Ureter (tissue), 1 donor: ENCODE measurements around the gene HBS1L. TPM values are rescaled to one million over a fixed set of nuclear protein-coding genes. Genes with fewer than 3 reads are reported as not detected.
A peak's percentile ranks its signal among the peaks of the same experiment; 100 is the strongest.

Source experiments
- DNase-seq: peaks from one replicate; pipeline ENCODE4 v3.0.0-alpha.2; 2020; ENCODE audit warnings: low spot score
- total RNA-seq: library from RNA; stranded (reverse); gene quantifications from one replicate; pipeline ENCODE4 v1.2.4, GENCODE V29; 2023
- donor health status: DM: yes; HTN: yes; CAD: no.

Gene HBS1L
- 61.2 TPM for total RNA-seq

DNA sequence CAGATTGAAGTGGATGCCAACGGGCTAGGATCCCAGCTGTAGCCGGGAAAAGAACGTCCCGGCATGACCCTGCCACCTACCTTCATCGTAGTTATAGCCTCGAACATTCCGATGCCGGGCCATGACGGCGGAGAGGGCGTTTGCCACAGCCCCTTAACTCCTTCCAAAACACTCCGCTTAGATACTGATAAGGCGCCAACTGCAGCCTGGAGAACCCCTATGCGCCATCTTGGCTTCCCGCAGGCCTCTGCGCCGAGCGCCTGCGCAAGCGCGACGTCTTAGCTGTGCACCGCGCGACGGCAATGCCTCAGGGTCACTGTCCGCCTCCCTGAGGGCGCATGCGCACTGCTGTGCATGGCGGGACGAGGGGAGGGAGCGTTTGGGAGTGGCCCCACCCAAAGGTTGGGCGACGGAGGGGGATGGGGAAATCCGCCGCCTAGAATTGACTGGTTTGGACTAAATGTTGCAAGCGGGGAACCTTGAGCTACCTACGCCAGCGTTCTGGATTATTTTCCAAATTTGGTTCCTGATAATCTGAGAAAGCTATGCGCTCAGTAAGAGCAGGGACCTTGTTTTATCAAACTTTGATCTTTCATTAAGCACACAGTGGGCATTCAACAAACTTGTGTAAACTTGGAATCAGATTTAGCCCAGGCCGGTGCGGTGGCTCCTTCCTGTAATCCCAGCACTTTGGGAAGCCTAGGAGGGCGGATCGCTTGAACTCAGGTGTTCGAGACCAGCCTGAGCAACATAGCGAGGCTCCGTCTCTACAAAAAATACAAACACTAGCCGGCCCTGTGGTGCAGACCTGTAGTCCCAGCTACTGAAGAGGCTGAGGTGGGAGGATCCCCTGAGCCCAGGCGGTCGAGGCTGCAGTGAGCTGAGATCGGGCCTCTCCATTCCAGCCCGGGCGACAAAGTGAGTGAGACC is at the start of gene HBS1L:
Gene HBS1L, minus strand, starts transcription at position 254 of the 930 bp plus-strand sequence. Its CDS starts 131 bp downstream, at position 123.
- DNase-seq, result peak; percentile 97

DNA sequence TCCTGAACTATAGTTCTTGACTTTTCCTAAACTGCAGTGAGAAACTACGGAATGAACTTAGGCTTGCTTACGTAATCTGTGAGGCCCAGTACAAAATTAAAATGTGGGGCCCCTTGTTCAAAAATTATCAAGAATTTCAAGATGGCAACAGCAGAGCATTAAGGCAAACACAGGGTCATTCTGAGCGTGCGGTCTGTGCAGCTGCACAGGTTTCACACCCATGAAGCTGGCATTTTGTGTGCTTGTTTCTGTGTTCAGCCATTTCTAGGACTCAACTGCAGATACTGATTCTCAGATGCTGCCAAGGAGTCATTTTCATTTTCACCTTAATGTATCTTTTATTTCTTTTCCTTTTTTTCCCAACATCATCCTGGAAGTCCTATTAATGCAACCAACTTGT is 49.6 kb upstream of the HBS1L start:
- DNase-seq, result no peak

DNA sequence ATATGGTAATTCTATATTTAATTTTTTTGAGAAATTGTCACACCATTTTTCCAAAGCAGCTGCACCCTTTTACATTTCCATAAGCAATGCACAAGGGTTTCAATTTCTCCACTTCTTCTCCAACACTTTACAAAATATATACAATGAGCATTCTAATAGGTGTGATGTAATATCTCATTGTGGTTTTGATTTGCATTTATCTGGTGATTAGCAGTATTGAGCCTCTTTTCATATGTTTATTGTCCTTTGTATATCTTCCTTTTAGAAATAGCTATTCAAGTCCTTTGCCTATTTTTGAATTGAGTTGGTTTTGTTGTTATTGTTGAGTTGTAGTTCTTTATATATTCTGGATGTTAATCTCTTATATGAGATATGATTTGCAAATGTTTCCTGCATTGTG is 47.6 kb upstream of the HBS1L start:
- no peak for DNase-seq

DNA sequence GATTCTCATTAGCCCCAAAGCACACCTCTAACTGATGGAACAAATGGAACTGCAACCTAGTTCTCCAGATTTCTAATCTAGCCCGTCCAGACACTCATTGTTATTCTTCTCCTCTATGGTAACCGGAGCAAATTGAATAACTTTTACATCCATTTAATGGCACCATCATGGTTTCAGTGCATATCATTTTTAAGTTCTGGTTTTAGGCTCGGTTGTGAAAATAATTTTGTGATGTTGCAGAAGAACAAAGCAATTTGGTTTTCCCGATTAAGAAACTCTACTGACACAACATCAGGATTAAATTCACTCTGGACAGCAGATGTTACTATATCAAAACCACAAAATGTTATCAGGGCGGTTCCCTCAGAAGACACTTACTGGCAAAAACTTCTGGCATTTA is 42.5 kb upstream of the HBS1L start:
- DNase-seq, result no peak

DNA sequence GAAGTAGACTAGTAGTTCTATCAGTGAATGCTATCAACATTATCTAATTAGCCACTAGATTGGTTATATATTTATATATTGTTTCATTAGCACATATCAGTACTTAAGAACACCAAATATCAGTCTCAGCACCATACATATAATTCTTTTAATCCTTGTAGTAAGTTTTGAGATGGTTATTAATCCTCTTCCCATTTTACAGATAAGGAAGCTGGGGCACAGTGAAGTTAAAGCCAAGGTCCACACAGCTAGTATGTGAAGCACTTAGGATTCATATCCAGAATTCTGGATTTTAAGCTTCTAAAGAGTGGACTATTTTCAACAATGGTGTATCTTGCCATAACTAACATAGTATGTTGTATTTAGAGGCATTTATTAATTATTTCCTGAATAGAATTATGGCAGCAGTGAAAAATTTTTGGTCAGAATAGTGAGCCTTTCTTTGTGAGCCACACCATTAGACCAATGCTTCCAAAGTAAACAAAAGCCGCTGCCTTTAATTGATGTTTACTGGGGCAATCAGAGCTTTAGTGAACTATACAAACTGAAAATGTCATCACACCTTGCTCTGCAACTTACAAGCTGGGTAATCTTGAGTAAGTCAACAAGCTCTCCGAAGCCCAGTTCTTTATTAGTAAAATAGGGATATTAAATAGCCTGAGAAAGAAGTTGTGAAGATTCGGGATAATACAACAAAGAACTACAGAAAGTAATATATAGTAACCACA is 41.9 kb upstream of the HBS1L start:
- no peak for DNase-seq

DNA sequence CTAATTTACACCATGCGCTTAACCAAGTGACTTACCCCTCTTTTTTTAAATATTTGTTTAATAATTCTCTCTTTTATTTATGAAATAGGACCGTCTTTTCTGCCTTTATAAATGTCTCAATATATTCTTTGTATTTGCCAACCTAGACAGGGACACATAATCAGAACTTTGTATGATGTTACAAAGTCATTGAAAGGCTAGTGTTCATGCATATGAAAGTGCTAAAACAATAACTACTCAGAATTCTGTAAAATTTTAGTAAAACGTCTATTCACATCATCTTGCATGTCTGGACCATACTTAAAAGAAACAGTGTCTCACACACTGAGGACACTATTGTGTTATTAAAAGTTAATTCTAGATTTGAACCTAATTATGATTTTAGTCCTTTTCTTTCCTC is 41.1 kb upstream of the HBS1L start:
- no peak for DNase-seq

DNA sequence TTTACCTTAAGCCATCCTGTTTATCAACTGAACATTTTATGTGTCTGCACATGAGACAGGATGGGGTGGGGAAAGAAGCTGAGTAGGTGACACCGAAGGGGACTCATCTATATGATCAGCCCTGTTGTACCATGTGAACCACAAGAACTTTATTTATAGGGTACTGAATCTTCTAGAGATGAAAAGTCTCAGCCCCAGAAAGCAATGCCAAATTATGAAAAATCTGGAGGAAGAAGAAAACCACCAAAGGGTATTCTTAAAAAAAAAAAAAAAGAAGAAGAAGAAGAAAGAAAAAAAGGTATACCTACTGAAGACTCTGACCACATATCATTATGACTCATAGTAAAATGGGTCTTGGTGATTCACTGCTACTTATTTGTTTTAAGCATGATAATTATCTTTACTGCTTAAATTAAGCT is 39.8 kb upstream of the HBS1L start:
- no peak for DNase-seq

DNA sequence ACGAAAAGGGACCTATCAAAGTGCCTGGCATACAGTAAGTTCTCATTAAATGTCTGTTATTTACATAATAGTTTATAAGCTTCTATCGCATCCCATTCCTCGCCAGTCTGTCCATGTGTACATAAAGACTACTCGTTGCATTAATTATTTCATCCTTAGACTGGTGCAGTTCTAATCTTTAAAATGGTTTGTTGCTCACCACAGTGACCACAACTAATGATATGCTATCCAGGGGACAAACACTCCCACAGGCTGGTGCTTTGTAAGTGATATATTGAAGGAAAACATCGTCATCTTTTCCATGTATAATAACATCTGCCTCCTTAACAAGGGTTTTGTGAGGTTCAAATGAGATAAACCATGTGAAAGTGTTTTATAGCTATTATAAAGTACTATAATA is 39.0 kb upstream of the HBS1L start:
- no peak for DNase-seq

DNA sequence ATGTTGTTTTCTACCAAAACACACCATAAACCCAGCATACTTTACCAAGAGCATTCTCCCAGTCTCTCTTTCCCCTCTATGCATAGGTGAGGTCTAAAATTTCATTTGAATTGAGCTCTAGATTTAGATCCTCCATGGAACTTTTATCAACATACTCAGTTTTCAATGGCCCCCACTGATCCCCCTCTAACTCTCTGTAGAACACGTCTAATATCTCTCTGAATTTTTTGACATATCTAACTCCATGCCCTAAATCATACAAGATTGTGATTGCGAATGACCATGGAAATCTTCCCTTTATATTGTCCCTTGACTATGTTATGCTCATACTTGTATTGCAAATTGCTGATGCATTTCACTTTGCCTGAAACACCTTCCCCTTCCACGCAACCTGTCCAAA is 38.1 kb upstream of the HBS1L start:
- no peak for DNase-seq

DNA sequence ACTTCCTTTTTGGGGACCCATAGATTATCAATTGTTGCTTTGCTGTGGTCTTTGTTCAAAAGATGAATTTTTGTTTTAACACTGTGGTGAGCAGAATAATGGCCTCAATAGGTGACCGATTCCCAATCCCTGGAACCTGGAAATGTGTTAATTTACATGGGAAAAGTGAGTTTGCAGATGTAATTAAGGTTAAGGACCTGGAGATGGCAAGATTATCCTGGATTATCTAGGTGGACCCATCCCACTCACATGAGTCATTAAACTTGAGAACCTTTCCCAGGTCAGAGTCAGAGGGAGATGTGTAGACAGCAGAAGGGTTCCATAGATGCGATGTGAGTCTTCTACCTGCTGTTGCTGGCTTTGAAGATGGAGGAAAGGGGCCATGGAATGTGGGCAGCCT is 36.2 kb upstream of the HBS1L start:
- no peak for DNase-seq

DNA sequence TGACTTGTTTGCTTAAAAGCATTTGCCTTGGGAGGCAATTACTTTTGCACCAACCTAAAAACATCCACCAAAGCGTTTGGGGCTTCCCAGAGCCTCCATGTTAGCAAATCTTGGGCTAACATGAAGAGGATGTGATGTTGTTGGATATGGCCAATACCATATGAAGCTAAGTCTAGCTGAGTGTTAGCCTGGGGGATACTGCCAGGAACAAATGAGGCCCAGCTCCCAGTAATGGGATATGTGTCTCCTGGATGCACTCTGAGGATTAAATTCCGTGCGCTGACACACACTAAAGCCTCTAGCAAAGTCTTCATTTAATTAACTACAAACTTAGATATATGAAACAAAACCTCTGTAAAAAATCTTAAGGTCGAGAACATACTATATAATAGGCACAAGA is 35.3 kb upstream of the HBS1L start:
- no peak for DNase-seq

DNA sequence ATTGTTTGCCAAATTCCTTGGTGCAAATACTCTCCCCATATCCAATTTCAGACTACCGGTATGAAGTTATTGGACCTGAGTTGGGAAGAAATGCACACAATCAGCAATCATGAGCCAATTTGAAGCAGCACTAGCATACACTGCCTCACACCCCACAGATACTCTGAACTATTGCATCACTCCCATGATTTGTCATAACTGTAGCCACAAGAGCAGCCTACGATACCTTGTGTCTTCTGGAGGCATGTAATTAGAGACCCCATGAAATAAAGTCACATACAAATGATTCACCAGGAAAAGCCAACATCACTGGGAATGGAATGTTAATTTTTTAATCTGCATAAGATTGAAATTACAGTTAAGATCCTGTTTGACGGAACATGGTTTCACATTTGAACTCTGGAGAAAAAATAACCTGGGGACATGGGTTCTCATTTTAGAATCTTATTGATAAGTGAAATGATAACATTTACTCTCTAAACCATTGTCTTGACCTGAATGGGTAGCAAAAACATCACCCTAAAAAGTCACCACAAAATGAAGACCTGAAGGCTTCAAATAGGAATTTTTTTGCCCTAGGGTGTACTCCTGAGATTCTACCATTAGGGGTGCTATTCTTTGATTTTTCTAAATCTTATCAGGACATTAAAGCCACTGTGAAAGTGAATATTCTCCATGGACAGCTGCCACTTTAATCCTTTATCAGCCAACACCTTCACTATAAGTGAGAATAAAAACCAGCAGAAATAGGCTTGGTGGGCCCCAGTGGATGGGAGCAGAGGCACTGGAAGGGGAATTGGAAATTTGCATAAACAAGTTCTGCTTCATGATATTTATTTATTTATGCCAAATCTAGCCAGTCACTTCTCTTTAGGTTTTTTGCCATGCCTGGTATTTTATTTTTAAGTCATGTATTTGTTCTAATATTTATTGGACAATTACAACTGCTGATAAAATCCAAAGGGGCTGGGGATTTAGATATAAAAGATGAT is 34.5 kb upstream of the HBS1L start:
- no peak for DNase-seq

DNA sequence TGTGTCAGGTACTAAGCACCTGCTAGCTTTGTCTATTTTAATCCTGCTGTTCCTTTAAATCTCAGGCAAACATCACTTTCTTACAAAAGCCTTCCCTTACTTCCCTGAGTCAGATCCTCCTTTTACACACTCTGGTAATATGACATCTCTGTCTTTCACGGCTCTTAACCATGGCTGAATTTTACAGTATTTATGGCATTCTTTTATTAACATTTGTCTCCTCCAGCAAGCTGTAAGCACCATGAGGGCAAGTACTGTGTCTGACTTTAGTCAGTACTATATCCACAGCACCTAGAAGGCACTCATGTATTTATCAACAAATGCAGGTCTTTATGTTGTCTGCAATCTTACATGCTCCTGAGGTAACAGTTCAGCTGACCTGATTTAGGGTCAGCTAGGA is 33.7 kb upstream of the HBS1L start:
- no peak for DNase-seq

DNA sequence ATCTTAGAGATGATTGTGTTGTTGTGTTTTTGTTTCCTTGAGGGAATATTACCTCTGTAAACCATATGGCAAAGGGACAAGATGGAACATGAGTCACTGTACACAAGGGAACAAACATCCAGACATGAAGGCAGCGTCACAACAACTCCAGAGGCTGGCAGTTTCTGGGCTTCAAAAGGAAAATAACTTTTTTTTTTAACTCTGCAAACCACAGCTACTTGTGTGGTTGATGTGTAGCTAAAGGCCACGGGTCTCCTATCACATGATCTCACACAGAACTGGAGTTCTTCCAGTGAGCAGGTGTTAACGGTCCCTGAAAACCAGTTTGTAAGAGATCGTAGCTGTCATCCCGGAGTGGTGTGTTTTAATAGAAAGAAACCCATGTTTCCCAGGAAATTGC is 33.2 kb upstream of the HBS1L start:
- DNase-seq, result no peak

DNA sequence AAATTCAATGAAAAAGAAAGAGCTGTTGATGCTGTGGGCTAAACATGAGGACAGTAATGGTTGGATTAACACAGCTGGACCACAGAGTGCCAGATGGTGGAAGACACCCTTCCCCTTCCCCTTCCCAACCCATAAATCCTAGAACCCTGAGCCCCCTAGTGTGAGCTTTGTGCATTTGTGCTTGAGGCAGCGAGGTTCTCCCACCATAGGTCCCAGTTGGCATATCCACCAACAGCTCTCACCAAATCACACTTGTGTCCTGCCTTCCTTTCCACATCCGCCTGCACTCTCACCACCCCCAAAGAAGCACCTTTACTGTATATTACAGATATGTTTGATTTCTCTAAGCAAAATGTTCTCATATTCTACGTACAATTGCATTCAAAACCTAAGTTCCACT is 32.8 kb upstream of the HBS1L start:
- no peak for DNase-seq

DNA sequence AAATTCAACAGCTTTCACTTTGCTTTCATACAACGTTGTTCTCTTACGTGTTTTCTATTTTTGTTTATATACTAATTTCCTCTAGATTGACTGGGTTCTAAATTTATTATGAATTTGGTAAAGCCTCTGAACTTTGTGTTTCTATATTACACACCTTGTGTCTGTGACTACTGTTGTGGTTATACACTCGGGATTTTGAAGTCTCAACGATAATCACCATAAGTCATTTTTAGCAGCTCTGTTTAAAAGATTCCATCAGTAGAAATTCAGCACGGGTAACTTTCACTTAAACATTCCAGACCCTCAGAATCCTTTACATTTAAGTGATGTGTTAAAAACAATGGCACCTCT is 31.8 kb upstream of the HBS1L start:
- DNase-seq, result no peak

DNA sequence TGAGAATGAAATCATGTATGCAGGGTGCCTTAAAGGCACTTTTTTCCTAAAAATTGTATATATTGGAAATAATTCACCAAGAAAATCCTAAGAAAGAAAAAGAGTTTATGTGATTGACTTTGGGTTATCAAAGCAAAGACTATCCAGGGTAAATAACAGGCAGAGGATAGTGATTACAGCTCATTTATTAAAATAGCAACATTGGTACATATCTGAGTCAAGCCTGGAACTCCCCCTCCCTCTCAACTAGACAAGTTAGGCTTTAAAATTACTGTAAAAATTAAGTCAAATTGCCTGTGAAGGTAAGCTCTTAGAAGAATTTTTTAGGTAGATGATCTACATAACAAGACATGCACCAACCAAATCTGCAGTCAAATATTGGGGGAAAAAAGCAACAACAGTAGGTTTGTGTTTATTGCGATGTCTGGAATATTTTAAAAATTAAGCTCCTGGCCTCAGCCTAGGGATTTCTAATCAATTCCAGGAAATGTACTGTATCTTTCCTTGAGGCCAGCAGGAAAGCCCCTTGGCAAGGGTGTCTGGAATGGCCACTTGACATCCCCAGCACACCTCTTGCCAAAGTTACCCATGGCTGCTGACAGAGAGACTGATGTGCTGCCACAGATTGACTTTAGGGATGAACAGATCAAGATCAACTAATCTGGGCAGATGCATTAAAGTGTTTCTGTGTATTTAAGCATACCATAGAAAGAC is 31.2 kb upstream of the HBS1L start:
- DNase-seq, result no peak

DNA sequence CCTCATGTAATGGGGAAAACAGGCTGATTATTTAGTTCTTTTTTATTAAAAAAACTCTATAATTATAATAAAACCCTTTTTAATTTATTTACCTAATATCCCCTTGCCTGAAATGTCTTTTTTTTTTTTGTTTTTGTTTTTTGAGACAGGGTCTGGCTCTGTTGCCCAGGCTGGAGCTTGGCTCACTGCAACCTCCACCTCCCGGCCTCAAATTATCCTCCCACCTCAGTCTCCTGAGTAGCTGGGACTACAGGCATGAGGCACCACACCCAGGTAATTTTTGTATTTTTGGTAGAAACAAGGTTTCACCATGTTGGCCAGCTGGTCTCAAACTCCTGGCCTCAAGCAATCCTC is 30.3 kb upstream of the HBS1L start:
- no peak for DNase-seq

DNA sequence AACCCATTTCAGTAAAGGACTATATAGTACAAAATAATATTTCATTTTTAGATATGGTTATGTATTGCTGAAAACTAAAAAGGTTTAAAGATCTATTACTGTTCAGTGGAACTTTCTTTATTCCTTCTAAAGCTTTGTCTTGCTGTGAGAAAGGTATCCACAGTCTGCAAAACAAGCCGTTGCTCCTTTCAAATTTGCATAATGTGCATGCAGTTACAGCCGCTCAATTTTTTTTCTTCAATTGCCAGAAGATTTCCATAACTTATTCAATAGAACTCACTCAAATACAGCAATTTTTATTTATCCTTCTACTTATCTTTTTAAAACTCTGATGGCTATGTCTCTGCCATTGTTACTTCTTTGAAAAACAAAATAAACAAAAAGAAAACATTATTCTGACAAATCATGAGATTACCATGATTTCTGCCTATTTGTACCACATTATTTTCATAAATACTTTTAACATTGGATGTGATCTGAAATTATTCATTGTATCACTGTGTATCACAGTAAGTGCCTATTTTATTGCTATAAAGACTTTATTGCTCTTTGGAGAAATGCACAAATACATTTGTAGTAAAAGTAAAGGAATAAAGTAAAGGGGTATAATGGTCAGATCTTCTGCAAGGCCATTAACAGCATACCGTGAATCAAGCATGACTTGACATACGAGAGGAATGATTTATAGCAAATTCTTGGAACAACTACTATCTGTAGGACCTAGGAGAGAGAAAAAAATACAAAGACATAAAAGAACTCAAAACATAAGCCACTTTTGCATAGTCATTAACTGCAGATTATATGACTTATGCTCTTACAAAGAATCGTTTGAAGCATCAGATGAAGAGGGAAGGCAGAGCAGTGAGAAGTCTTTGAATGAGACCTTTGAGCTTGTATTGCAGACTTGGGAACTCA is 29.6 kb upstream of the HBS1L start:
- DNase-seq, result no peak

DNA sequence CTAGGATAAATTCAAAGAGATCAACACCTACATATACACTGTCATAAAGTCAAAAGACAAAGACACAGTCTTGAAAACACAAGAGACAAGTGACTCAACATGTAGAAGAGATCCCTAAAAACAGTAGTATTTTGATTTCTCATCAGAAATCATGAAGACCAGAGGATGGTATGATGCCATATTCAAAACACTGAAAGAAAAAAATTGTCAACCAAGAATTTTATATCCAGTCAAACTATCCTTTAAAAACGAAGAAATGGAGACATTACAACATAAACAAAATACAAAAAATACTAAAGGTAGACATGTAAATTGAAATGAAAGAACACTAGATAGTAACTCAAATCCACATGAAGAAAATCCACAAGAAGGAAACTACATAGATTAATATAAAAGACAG is 27.3 kb upstream of the HBS1L start:
- no peak for DNase-seq
